Smooth muscle cell of the brain vasculature (primary cell): ENCODE data around the gene ADGRG3.

Experiments used
- DNase-seq: peaks from one replicate; pipeline ENCODE4 v3.0.0-alpha.2; 2012; ENCODE audit warnings: low read depth, low spot score

The ADGRG3 gene, protein sequence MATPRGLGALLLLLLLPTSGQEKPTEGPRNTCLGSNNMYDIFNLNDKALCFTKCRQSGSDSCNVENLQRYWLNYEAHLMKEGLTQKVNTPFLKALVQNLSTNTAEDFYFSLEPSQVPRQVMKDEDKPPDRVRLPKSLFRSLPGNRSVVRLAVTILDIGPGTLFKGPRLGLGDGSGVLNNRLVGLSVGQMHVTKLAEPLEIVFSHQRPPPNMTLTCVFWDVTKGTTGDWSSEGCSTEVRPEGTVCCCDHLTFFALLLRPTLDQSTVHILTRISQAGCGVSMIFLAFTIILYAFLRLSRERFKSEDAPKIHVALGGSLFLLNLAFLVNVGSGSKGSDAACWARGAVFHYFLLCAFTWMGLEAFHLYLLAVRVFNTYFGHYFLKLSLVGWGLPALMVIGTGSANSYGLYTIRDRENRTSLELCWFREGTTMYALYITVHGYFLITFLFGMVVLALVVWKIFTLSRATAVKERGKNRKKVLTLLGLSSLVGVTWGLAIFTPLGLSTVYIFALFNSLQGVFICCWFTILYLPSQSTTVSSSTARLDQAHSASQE

DNA sequence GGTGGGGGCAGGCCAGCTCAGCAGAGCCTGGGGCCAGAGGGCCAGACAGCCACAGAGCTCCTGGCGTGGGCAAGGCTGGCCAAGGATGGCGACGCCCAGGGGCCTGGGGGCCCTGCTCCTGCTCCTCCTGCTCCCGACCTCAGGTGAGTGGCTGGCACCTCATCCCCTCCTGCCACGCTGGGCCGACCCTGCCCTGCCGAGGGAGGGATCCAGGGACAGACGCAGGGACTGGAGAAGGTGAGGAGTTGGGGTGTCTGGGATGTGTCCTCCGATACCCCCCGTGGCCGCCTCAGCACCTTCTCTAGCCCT is at the start of gene ADGRG3:
TSS of gene ADGRG3 (plus strand) at position 44 of the 309 bp plus-strand sequence. CDS start at position 86, 42 bp downstream.
- no peak for DNase-seq

DNA sequence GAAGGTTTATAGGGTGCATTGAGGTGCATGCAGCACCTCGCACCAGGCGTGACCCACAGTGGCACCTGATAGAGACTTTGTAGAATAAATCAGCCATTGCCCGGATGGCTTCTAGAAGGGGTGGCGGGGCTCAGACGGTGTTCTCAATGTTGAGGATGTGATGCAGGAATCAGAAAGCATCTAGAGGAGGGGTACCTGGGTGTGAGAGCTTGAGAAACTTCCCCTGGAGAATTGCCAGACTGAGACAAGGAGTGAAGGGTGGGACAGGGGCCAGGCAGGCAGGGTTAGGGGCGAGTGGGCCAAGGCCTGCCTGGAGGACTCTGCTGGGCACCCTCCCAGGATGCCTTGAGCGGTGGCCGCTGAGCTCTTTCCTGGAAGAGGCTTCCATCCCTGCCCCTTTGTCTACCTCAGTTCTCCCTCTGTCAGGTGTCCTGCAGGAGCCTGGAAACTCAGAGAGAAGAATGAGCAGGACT is 48.9 kb upstream of the ADGRG3 start:
- DNase-seq, result no peak

DNA sequence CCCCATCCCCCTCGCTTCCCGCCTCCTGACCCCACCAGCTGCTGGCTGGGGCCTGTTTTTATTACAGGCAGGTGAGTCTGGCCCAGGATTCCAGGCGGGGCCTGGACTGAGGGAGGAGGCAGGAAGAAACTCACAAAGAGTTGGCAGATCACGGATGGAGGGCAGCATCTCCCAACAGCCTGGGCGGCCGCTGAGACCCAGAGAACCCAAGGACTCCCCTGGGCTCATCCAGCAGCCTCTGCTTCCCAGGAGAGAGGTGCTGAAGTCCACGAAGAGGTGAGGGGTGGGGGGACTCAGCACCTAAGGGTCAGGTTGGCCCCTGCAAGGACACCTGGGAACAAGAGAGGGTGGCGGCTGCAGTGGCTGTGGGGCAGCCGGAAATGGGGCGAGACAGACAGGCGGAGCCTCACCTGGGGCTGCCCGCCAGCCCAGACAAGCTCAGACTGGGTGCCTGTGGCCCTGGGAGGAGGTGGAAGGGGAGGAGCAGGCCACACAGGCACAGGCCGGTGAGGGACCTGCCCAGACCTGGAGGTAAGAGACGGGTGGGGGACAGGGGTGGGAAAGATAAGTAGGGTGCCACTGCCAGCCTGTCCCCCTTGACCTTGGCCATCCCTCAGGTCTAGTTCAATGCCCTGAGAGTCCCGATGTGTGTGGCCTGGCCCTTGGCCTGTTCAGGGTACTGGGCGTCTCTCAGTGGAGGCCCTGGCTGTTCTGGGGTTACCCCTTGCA is 48.3 kb upstream of the ADGRG3 start:
- no peak for DNase-seq

DNA sequence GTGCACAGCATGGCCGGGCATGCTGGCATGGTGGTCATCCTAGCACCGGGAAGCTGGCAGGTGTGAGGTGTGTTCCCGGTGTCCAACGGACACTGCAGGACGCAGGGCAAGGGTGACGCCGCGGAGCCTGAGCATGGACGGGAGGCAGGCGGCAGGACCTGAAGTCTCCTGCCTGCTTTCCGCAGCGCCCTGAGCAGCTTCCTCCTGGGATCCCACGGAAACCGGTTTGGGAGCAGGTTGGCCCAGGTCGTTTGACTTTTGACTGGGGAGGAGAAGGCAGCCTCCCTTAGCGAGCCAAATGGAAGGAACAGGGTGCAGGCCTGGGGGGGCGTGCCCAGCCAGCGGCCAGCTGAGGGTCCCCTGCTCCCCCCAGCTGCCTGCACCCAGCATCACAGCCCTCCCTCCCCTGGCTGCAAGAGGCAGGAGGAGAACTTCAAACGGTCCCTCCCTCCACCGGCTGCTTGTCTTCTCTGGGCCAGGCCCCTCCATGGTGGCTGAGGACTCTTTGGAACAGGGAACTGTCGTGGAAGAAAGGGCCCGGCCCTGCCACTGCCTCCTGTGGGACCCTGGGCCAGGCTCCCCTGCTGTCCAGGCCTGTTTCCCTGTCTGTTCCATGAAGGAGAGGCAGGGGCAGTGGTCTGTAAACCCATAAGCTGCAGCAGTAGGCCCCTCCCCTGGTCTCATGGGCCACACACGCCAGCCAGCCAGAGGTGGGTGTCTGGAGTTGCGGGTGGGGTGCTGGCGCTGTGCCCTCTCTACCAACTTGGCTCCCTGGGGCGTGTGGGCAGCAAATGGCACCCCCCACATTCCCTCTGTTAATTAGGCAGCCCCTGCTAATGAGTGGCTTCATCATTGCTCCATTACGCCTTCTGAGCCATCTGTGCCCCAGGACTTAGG is 47.5 kb upstream of the ADGRG3 start:
- DNase-seq, result no peak

DNA sequence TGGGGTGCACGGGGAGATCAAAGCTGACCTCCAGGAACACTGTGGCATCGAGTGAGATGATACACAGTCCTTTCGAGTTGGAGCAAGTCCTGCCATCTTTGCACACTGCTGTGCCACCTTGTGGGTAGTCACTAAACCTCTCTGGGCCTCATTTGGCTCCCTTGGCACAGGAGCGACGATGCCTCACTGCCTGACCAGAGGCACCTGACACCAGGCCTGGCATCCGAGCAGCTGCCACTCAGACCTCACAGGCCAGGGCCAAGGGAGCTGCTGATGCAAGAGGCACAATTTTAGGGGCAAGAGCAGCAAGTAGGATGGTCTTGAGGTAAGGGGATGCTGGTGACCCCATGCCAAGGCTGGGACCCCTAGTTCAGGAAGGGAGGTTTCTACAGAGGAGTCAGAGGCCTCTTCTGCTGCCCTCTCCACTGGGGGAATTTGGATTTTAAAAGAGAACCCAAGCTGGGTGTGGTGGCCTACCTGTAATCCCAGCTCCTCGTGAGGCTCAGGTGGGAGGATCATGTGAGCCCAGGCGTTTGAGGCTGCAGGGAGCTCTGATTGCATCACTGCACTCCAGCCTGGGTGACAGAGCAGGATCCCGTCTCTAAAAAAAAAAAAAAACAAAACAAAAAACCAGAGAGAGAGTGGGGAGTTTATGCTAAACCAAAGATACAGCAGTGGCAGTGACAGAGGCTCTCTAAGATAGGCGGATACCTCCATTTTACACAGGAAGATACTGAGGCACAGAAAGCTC is 46.4 kb upstream of the ADGRG3 start:
- DNase-seq, result no peak

DNA sequence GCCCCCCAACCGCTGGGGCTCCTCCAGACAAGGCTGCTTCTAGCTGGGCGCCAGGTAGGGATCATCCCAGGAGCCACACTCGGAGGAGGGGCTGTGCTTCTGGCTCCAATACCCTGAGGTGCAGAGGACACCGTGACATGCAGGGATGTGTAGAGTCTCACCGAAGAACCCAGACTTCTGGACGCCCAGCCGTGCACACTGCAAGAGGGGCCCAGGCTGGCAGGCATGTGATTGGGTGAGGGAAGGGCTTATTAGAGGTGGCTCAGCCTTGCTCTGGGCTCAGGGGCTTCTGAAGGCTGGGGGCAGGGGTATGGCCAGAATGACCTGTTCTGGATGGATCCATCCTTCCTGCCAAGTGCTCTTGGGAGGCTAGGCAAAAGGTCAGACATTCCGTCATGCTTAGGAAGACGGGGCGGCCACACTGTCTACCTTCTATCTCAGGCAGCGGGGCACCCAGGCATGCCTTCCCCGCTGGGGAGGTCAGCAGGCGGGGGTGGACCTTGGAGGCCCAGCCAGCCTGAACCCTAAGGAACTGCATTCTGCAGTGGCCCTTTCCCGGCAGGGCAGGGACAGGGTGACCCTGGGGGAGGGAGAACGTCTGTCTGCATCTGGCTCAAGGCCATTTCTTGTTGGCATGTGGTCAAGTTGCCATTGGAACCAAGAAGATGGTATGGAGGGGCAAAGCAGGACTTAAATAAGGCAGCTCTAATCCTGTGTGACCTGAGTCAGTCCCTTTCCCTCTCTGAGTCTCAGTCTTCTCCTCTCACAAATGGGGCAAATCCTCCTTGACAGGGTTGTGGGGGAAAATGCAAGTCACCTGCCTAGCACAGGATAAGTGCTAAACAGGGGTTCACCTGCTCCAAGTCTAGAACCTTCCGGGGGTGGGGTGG is 45.5 kb upstream of the ADGRG3 start:
- DNase-seq, result no peak

DNA sequence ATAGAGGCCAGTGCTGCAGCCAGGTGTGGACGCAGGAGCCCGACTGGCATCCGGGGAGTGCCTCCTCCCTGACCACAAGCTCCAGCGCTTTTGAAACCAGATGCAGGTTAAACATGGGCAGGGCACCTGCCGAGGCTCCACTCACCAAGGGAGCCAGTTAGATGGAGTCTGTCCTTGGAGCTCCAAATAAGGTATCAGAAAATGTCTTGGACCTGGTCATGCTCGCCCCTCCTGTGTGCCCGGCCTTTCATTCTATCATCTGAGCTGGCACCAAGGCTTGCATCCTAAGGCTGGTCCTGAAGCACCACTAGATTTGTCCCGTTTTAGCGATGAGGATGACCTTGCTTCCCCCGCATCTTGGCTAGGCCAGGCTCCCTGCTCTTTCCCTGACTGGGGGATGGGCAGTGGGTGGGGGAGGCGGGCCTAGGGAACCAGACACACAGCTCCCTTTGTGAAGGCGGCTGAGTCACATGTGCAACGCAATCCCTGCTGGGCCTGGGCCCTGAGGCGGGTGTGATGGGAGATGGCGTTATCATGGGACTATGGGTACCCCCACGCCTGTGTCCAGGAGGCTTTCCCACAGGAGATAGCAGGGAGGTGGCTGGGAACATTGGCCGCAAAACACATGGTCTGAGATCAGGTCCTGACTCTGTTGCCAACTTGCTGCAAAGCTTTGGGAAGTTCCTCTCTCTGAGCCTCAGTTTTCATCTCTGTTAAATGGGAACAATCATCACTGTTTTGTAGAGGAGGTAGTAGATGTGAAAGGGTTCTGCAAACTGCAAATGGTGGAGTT is 44.7 kb upstream of the ADGRG3 start:
- DNase-seq, result no peak

DNA sequence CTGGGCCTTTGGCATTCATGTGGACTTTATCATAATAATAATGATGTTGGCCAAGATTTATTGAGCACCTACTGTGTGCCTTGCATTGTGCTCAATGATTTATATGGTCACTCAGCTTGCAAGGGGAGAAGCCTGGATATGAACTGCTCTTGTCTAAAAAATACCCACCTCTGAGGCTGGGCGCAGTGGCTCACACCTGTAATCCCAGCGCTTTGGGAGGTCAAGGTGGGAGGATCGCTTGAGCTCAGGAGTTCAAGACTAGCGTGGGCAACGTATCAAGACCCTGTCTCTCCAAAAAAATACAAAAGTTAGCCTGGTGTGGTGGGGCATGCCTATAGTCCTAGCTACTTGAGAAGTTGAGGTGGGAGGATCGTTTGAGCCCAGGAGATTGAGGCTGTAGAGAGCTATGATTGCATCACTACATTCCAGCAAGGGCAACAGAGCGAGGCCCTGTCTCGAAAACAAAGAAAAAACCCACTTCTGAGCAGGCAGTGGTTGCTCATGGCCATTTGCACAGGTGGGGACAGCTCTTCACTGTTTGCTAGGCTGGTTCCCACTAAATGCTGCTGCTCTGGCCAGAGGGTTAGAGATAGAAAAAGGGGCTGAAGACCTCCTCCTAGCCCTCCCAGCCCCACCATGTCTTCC is 43.9 kb upstream of the ADGRG3 start:
- DNase-seq, result no peak

DNA sequence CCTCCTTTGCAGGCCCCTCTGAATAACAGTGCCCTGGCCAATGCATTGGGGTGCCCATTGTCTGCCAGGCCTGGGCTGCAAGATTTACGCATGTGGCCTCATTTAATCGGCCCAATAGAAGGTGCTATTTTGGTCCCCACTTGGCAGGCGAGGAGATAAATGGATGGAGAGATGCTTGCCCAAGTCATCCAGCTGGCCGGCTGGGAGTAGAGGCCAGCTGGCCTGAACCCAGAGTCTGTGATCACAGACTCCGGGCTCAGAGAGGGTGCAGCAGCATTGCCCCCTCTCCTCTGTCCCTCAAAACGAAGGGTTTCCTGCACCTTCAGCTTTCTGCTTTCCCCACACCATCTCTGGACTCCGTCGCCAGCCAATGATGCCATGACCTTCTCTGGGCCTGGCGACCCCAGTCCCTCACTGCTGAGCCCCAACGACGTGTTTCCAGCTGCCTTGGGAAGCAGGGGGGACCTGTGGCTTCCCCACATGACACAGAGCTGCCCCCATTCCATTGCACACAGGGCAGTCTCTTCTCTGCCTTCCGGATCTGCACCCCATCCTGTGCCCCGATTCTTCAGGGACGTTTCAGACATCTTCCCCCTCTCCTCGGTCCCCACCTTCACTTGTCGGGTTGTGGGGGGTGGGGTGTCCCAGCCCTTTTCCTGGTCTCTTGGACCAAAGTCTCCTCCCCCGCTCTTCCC is 43.2 kb upstream of the ADGRG3 start:
- no peak for DNase-seq

DNA sequence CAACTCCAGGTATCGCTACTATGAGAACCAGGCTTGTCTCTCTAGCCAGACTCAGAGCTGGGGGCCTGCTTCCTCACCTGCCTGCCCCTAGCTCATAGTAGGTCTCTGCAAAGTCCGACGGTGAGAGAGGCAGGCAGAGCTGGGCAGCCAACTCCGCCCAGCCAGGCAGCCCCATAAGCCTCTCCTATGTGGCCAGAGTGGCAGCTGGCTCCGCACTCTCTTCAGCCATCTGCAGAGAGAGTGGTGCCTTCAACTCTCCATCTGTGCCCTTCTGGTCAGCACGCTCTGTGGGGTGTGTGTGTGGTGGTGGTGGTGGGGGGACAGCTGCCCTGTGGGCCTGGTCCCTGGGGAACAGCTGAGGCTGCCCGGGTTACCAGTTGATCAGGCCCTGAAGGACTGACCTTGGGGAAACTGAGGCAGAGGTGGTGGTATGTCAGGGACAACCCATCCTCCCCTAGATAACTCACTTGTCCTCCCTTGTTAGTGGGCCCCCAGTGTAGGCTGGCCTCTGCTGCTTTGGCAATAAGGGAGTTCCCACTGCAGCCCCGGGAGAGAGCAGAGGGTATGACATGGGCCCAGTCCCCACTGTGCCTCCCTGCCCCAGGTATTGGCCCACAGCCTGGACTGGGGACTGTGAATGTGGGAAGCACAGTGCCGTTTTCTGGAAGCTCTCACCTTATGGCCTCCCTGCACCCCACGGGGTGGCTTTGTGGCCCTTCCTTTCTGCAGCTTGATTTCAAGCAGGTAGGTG is 41.5 kb upstream of the ADGRG3 start:
- DNase-seq, result no peak

DNA sequence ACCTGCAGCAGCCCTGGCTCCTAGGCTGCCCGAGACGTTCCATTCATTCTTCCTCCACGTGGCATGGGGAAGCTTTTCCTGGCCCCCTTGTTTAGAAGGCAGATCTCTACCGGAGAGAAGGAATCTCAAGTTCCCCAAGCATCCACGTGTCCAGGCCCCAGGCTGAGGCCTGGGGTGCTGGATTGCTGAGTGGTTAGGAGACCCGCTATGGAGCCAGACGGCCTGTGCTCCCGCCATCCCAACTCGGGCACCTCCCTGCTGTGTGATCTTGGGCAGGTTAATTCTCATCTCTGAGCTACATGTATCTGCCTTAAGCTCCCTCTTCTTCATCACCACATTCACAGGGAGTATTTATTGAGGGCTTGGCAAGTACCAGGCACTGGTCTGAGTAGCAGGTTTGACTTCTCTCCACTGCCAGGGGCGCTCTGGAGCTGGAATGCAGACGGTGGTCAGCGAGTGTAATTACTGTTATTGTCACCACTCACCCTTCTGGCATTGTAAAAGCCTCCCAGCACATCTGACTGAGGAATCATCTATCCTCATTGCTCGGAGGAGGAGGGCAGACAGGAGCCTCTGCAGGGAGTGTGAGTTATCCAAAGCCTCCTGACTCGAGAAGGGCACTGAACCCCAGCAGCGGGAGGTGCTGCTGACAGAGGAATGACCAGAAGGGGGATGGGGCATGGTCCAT is 40.8 kb upstream of the ADGRG3 start:
- DNase-seq, result peak; percentile 70

DNA sequence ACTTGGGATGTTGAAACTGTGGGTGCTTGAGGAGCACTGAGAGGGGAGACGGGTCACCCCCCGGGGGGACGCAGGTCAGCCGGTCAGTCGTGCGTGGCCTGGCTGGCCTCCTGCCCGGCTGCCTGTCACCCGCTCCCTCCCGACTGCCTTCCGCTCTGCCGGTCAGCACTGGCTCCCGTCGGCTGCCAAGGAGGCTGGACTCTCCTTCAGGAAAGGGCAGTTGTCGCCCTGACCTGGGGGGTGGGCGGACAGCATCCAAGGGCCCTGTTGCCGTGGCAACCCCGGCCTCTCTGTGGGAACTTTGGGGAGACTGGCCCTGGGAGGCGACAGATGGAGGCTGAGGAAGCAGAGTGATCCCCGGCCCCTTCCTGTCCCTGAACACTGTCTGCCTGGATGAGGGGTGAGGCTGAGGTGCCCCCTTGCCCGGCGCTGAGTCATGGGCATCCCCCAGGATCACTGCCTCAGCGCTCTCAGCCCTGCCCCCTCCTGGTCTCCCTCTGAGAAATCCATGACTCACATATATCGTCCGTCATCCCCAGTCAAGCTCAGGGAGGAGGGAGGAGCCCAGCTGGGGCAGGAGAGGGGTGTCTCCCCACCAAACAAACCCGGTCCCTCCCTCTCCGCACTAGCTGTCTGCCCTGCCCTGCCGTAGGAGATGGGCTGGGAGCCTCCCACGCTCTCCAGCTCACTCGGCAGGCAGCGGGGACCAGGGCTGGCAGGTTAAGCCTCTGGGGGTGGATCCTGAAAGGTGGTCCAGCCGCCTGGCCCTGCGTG is 39.9 kb upstream of the ADGRG3 start, which contains the start of gene ADGRG1:
TSS of gene ADGRG1 (plus strand) at position 623 of the 774 bp plus-strand sequence. CDS start 21,658 bp downstream, outside the sequence.
- peak; percentile 84 for DNase-seq

DNA sequence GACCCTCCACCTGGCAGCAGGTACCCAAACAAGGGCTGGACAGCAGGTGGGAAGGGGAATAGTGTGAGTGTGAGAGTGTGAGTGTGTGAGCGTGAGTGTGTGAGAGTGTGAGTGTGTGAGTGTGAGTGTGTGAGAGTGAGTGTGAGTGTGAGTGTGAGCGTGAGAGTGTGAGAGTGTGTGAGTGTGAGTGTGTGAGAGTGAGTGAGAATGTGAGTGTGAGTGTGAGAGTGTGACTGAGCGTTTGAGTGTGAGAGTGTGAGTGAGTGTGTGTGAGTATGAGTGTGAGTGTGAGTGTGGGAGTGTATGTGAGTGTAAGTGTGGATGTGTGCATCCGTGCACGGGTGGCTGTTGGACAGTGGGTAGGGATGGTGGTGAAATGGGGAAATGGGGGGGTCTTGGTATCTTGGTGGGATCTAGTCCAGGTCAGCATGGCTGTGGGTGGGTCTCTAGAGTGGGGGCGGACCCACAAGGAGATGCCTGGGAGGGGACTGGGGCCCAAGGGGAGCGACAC is 39.3 kb upstream of the ADGRG3 start:
- no peak for DNase-seq

DNA sequence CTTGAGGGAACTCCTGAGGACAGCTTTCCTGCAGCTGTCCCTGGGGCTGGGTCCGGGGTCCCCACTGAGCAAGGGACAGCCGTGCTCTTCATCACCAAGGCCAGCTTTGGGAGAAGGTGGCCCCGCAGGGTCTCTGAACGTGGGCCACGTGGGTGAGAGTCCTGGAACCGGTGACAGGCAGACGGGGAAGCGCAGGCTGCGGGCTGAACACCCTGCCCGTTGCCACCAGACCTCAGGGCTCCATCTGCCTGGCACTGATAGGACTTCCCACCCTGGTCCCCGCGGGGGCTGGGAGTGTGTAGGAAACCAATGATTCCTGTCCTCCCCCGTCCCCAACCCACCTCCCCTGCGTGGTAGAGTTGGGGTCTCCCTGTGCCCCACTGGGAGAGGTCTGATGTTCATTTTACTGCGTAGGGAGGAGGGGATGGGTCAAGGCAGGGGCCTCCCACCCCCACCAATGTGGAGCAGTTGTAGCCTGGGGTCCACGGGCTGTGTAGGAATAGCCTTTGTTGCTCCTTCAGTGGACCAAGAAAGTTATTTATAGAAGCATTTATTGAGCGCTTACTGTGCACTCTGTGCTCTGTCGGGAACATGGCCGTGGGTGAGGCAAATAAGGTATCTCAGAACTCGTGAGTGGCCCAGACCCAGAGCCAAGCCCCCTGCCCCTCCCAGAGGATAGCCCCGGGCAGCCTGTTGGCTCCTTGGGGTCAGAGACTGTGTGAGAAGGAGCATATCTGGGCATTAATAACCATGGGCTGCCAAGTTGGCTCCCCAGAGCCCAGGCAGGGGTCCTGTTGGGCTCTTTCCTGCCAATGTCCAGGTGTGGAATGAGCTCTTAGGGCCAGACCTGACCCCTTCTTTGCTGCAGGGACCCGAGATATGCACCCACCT is 38.3 kb upstream of the ADGRG3 start:
- DNase-seq, result no peak

DNA sequence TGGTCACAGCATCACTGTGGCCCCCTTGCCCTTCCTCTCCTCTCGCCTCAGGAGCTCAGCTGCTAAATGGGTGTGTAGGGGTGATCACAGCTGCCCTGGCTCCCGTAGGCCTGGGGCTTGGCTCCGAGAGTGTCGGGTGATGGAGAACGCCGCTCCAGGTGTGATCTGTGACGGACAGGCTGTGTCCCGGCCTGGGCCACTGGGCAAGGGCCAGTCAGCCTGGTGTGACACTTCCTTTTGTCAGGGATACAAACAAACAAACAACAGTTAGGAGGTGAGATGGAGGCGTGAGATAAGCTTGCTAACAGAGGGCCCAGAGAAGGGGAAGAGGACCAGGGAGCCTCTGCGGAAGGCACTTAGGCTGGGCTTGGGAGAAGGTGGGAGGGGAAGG is 37.7 kb upstream of the ADGRG3 start:
- no peak for DNase-seq
